ENCODE data around the gene GDPD5.

DNA sequence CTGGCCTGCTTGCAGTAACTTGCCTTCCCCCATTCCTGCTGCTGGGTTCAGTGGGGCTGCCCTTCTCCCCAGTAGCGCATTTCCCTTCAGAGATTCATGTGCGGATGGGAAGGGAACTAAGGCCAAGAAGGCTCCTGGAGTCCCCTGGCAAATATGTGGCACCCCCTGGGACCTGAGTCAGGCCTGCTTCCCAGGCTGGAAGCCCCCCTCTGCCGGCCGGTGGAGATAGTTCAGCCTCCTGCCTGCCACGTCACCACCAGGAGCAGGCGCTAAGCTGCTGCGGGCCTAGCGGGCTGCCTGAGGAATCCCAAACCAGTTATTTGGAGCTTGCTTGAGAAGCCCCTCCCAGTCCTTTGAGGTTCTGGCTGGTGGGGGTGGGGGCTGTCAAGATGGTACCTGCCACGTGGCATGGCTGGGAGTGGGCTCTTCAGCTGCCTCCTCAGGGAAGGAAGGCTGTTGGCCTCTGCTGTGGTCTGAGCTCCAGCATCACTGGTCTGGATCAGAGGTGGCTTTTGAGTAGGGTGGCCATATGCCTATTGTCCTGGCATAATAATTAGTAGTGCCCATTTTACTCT lies 38.3 kb upstream of the GDPD5 start:
- TF ChIP-seq GATA2 (IDR thresholded peaks at IDR 0.05; ENCODE audit: low read depth, low read length) = no peak
- TF ChIP-seq GATA3 (IDR thresholded peaks at IDR 0.05; ENCODE audit: low read depth, low read length) = no peak

Measured in SH-SY5Y (cell line).